Measurements from ENCODE around the gene OXCT2. TPM values are rescaled to one million over a fixed set of nuclear protein-coding genes. Genes with fewer than 3 reads are reported as not detected.
"Not testable (repeated sequence)": the region's sequence is repeated elsewhere in the genome, so short reads cannot be mapped to it uniquely, and the experiment has no call there.

Gene OXCT2
- polyA plus RNA-seq, 4 donors, result 0.27 to 0.74 (median 0.53) TPM; not detected in 1

GRCh38 chr1:39764512-39764911 lies 6.6 kb downstream of the OXCT2 start:
- DNase-seq (ENCODE audit: low read depth in 4 of 4, low spot score in 2 of 4), result not testable (repeated sequence)

GRCh38 chr1:39763619-39764374 lies 7.4 kb downstream of the OXCT2 start:
- not testable (repeated sequence) for DNase-seq (ENCODE audit: low read depth in 4 of 4, low spot score in 2 of 4)

- no peak for DNase-seq (ENCODE audit: low read depth in 4 of 4, low spot score in 2 of 4)
Measured at GRCh38 chr1:39762550-39763540, 8.3 kb downstream of the OXCT2 start.

- DNase-seq (ENCODE audit: low read depth in 4 of 4, low spot score in 2 of 4), result no peak
Measured at GRCh38 chr1:39761557-39762260, 9.4 kb downstream of the OXCT2 start.

- DNase-seq (ENCODE audit: low read depth in 4 of 4, low spot score in 2 of 4), result no peak
Measured at GRCh38 chr1:39761016-39761415, 10.1 kb downstream of the OXCT2 start.

GRCh38 chr1:39760074-39761008 lies 10.8 kb downstream of the OXCT2 start:
- no peak for DNase-seq (ENCODE audit: low read depth in 4 of 4, low spot score in 2 of 4)

GRCh38 chr1:39759436-39759726 lies 11.8 kb downstream of the OXCT2 start:
- no peak for DNase-seq (ENCODE audit: low read depth in 4 of 4, low spot score in 2 of 4)

GRCh38 chr1:39758556-39759435 lies 12.4 kb downstream of the OXCT2 start:
- no peak for DNase-seq (ENCODE audit: low read depth in 4 of 4, low spot score in 2 of 4)

GRCh38 chr1:39757501-39757900 lies 13.6 kb downstream of the OXCT2 start:
- DNase-seq (ENCODE audit: low read depth in 4 of 4, low spot score in 2 of 4), result no peak

- no peak for DNase-seq (ENCODE audit: low read depth in 4 of 4, low spot score in 2 of 4)
Measured at GRCh38 chr1:39755965-39756659, 15.0 kb downstream of the OXCT2 start.

GRCh38 chr1:39754906-39755504 lies 16.1 kb downstream of the OXCT2 start:
- DNase-seq (ENCODE audit: low read depth in 4 of 4, low spot score in 2 of 4), result no peak

GRCh38 chr1:39754026-39754570 lies 17.1 kb downstream of the OXCT2 start:
- no peak for DNase-seq (ENCODE audit: low read depth in 4 of 4, low spot score in 2 of 4)

- no peak for DNase-seq (ENCODE audit: low read depth in 4 of 4, low spot score in 2 of 4)
Measured at GRCh38 chr1:39753132-39754025, 17.8 kb downstream of the OXCT2 start.

- no peak for DNase-seq (ENCODE audit: low read depth in 4 of 4, low spot score in 2 of 4)
Measured at GRCh38 chr1:39752703-39753102, 18.4 kb downstream of the OXCT2 start.

GRCh38 chr1:39751595-39751994 lies 19.6 kb downstream of the OXCT2 start:
- no peak for DNase-seq (ENCODE audit: low read depth in 4 of 4, low spot score in 2 of 4)

GRCh38 chr1:39745016-39745670 lies 26.0 kb downstream of the OXCT2 start:
- no peak for DNase-seq (ENCODE audit: low read depth in 4 of 4, low spot score in 2 of 4)

Data from left renal cortex interstitium (tissue), 4 donors.